ENCODE measurements around the gene GPR137.

DNA sequence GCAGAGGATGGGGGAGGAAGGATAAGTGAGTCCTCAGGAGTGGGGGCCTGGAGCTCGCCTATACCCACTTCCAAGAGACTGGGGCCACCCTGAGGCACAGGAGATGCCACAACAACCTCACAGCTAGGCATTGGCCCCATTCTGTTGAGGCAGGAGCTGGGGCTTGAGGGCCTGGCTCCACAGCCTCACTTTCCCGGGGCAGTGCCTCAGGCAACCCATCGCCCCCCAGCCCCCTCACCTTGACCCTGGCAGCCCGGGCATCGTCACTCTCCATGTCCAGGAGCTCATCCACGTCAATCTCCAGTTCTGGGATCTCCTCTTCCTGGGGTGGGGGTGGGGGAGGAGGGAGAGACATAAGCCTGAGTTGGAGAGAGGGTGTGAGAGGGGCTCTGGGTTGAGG is 40.7 kb upstream of the GPR137 start:
- TF ChIP-seq, protein P1, sequence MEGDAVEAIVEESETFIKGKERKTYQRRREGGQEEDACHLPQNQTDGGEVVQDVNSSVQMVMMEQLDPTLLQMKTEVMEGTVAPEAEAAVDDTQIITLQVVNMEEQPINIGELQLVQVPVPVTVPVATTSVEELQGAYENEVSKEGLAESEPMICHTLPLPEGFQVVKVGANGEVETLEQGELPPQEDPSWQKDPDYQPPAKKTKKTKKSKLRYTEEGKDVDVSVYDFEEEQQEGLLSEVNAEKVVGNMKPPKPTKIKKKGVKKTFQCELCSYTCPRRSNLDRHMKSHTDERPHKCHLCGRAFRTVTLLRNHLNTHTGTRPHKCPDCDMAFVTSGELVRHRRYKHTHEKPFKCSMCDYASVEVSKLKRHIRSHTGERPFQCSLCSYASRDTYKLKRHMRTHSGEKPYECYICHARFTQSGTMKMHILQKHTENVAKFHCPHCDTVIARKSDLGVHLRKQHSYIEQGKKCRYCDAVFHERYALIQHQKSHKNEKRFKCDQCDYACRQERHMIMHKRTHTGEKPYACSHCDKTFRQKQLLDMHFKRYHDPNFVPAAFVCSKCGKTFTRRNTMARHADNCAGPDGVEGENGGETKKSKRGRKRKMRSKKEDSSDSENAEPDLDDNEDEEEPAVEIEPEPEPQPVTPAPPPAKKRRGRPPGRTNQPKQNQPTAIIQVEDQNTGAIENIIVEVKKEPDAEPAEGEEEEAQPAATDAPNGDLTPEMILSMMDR (IDR thresholded peaks at IDR 0.05): no peak
- no peak for TF ChIP-seq EZH2phosphoT487 (IDR thresholded peaks at IDR 0.05)
- TF ChIP-seq EZH2 (IDR thresholded peaks at IDR 0.05): no peak

Measured in neural progenitor cell (in vitro differentiated cells).